Uterus (tissue), 2 donors: ENCODE data around the gene VIPR1.

Experiments
- CTCF ChIP-seq, 4 experiments: fragments of 200-600 bp in 2 of 4; fragments of 450-650 bp in 2 of 4; sonication (generic) in 2 of 4; IDR thresholded peaks; one replicate each; pipeline ENCODE4 v1.5.1; 2016 to 2019; ENCODE audit warnings: antibody characterized with exemption in 4 of 4, mild to moderate bottlenecking in 2 of 4, moderate library complexity in 1 of 4
- POLR2A ChIP-seq, 2 donors: fragments of 450-650 bp; IDR thresholded peaks; one replicate each; pipeline ENCODE4 v1.6.1; 2016; ENCODE audit warnings: antibody characterized with exemption in 2 of 2, mild to moderate bottlenecking in 1 of 2, moderate library complexity in 1 of 2

GRCh38 chr3:42549131-42549530, 46.7 kb downstream of the VIPR1 start:
- no peak for TF ChIP-seq CTCF (IDR thresholded peaks at IDR 0.05)
- no peak for TF ChIP-seq POLR2A (IDR thresholded peaks at IDR 0.05)
